Adipocyte (in vitro differentiated cells): Measurements from ENCODE around the gene CDH24.

Source experiments
- DNase-seq: peaks from one replicate; pipeline ENCODE4 v3.0.0-alpha.2; 2015; ENCODE audit warnings: low read depth
- H3K27me3 ChIP-seq: replicated peaks from 2 replicates; pipeline ENCODE4 v1.7.0; 2013; ENCODE audit warnings: mild to moderate bottlenecking, low read length, moderate library complexity; ENCODE audit not compliant: control insufficient read depth, insufficient read depth
- H3K36me3 ChIP-seq: 2 replicates; pipeline ENCODE4 v1.7.0; 2013; ENCODE audit warnings: low read length, mild to moderate bottlenecking, moderate library complexity; ENCODE audit not compliant: control insufficient read depth, insufficient read depth, severe bottlenecking
- H3K4me1 ChIP-seq: 2 replicates; pipeline ENCODE4 v1.7.0; 2013; ENCODE audit warnings: mild to moderate bottlenecking, low read length, moderate library complexity; ENCODE audit not compliant: control insufficient read depth, insufficient read depth
- H3K4me3 ChIP-seq: 2 replicates; pipeline ENCODE4 v1.7.0; 2013; ENCODE audit warnings: mild to moderate bottlenecking, low read length, moderate library complexity
- H3K9ac ChIP-seq: 2 replicates; pipeline ENCODE4 v1.7.0; 2013; ENCODE audit warnings: mild to moderate bottlenecking, low read length, moderate library complexity
- H3K9me3 ChIP-seq: 2 replicates; pipeline ENCODE4 v1.7.0; 2013; ENCODE audit warnings: mild to moderate bottlenecking, low read length, moderate library complexity; ENCODE audit not compliant: control insufficient read depth

Gene CDH24

DNA sequence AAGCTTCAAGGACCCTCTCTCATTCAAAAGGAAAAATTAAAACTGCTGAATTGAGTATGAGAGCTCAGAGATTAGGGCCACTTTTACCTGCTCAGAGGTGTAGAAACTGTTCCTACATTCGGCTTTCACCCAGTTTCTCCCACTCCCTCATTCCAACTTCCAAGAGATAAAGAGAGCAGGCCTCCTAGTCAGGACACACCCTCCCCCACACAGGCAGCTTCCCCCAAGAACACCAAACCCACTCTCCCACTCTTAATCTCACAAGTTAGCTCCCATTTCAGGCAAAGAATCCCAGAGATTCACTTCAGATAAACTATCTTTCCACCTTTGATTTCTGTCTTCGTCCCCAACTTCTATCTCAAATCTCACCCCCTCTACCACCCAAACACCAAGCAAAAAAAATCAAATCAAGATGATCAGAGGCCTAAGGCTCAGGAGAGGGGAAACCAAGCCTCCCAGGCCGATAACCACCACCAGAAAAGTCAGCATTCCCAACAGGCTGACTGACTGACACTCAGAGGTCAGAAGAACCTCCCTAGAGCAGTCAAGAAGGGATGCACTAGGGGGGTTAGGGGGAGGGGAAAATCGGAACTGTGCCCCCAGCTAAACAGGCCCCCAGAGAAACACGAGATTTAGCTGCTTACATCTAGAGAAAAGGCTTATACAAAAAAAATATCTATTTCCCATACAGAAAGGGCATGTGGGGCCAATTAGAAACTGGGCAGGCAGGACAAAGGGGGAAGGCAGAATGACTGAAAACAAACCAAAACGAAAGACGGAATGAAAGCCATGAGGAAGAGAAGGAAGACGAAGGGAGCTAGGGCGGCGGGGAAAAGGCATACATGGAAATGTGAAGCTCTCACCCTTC is 13.2 kb upstream of the CDH24 start:
- no peaks in the 10 kb centered on the region for H3K27me3 ChIP-seq
- DNase-seq = peak; percentile 49
- no peaks in the 10 kb centered on the region for H3K9me3 ChIP-seq
- peak overlapping the region; percentile 99 for H3K9ac ChIP-seq
- H3K36me3 ChIP-seq = peaks cover 70% of the 10 kb centered on the region
- H3K4me3 ChIP-seq = peak overlapping the region; percentile 95
- peaks cover 61% of the 10 kb centered on the region for H3K4me1 ChIP-seq

GRCh38 chr14:23069413-23069806 is 12.1 kb upstream of the CDH24 start:
- Histone ChIP-seq H3K36me3 (peaks cover 70% of the 10 kb centered on the region), H3K4me3 (peak overlapping the region; percentile 9), H3K4me1 (peaks cover 56% of the 10 kb centered on the region), H3K9me3 (no peaks in the 10 kb centered on the region), H3K9ac (peak overlapping the region; percentile 63), H3K27me3 (no peaks in the 10 kb centered on the region)
- DNase-seq = no peak

DNA sequence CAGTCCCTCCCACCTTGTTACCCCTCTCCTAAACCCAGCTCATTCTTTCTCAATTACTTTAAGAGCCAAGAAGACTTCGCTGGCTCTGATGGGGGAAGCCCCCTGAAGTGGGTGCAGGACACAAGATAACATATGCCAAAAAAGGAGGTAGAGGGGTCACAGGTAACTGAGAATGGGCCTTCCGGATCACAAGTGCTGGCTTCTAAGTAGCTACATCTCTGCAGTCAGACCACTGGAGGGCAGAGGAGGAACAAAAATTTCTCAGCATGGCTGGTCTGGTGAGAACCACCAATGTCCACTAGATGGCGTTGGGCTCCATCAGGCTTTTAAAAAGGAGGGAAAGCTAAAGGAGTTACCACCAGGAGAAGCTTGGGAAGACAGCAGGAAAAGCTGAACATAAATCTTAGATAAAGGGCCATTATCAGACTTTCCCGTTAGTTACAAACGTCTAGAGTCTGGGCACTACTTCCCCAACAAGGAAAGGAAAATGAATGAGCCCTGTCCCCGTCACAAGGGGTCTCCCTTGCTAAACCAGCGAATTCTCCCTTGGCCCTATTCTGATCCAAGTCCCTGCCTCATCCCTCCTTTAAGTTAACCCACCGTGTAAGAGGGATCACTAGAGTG is 11.6 kb upstream of the CDH24 start:
- Histone ChIP-seq H3K9ac (peak overlapping the region; percentile 63), H3K9me3 (no peaks in the 10 kb centered on the region), H3K36me3 (peaks cover 72% of the 10 kb centered on the region), H3K4me3 (peak overlapping the region; percentile 51), H3K4me1 (peaks cover 56% of the 10 kb centered on the region), H3K27me3 (no peaks in the 10 kb centered on the region)
- DNase-seq = peak; percentile 96

DNA sequence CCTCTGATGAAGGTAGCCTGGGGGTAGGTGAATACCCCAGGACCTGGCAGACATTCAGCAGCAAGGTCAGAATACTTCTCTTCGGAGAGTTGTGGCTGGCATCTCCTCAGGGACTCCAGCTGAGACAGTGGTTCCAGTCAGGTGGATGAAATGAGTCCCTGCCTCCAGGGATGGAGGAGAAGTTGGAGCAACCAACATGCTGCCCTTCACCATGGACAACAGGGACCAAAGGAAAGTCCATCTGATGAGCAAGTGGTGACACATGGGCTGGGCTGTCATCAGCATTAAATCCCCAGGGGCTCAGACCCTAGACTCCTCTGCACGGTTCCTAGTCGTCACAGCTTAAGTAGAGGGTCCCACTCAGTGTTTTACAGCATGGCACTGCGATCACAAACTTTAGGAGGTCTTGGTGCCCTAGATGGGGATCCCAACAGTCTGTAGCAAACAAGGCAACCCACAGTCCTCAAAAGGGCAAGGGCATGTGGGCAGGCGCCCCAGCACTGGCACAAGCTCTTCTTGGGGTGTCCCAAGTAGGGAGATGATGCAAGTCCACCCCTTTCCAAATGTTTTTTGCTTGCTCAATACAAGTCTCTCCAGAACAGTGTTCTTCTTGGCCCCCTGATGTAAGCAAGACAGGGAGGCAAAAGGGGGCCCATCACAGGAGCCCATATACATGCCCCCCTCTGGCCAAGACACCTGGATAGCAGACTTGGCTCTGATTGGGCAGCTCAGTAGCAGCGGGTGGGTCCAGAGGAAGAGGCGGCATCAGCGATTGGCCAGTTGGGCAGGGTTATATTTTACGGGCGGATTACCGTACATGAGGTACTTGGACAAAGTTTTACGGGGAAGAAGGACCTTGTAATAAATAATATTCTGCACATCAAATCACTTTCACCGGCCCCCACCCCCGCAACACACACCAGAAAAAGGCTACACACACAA is 10.8 kb upstream of the CDH24 start:
- H3K36me3 ChIP-seq = peaks cover 72% of the 10 kb centered on the region
- peak overlapping the region; percentile 48 for H3K9ac ChIP-seq

DNA sequence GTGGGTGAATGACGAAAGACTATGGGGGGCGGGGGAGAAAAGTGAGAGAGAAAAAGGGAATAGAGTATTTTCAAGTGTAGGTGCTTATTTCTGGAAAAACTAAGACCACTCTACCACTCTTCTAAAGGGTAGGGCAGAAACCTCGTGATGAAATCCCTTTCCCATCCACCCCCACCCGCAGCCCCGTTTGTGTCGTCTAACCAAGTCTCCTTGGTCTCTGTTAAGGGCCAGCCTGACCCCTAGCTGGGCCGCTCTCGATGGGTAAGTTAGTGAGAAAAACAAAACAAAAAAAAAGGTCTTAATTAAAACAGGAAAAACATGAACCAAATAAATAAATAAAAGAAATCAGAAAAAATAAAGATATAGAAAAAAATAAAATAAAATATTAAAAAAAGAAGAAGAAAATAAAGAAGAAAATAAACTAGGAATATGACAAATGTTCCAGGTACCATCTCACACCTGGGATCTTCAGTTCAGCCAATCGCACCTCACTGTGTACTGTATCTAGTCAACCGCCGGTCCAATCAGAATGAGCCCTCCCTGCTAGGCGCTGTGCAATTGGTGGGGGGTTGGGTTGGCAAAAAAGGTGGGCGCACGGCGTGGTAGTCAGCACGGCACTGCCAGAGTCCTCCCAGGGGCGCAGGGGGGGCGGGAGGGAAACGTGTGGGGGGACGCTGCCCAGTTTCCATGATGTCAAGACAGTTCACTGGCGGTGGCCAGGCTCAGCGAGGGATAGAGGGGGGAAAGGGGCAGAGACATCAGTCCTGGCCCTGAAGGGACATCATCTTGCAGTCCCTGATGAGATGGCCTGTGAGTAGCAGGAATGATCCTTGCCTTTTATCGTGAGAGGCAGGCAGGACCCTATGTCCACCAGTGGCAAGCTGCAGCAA is 9.8 kb upstream of the CDH24 start:
- peak overlapping the region; percentile 16 for H3K9ac ChIP-seq
- H3K4me1 ChIP-seq = peaks cover 52% of the 10 kb centered on the region
- no peaks in the 10 kb centered on the region for H3K9me3 ChIP-seq
- H3K4me3 ChIP-seq = no peak overlapping the region
- no peaks in the 10 kb centered on the region for H3K27me3 ChIP-seq
- no peak for DNase-seq
- H3K36me3 ChIP-seq = peaks cover 72% of the 10 kb centered on the region

More for the DNA sequence above, 10.8 kb upstream of the CDH24 start:
- no peak for DNase-seq
- Histone ChIP-seq H3K27me3 (no peaks in the 10 kb centered on the region), H3K4me1 (peaks cover 56% of the 10 kb centered on the region), H3K4me3 (peak overlapping the region; percentile 51), H3K9me3 (no peaks in the 10 kb centered on the region)

DNA sequence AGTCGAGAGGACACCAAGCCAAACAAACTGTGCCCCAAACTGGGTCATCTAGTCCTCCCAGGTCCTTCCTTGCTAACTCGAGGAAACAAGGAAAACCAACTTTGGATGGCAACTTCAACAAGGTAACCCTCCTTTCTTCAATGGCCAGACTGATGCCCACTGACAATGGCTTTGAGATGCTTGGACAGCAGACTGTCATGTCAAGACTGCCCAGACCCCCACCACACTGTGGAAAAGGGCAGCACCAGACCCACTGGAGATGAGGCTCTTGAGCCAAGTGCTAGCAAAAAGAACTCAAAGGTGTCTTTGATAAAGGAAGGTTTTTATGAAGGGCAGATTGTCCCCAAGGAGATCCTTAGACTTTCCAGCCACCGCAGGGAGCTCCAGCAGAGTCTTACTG is 9.0 kb upstream of the CDH24 start:
- Histone ChIP-seq H3K4me3 (no peak overlapping the region), H3K9me3 (no peaks in the 10 kb centered on the region), H3K4me1 (peaks cover 50% of the 10 kb centered on the region), H3K36me3 (peaks cover 72% of the 10 kb centered on the region), H3K27me3 (no peaks in the 10 kb centered on the region), H3K9ac (peak overlapping the region; percentile 16)
- DNase-seq = no peak

GRCh38 chr14:23063601-23064000 is 6.3 kb upstream of the CDH24 start:
- no peak for DNase-seq
- Histone ChIP-seq H3K9me3 (no peaks in the 10 kb centered on the region), H3K36me3 (peaks cover 92% of the 10 kb centered on the region), H3K4me1 (peaks cover 29% of the 10 kb centered on the region), H3K4me3 (no peak overlapping the region), H3K27me3 (no peaks in the 10 kb centered on the region), H3K9ac (no peak overlapping the region)

DNA sequence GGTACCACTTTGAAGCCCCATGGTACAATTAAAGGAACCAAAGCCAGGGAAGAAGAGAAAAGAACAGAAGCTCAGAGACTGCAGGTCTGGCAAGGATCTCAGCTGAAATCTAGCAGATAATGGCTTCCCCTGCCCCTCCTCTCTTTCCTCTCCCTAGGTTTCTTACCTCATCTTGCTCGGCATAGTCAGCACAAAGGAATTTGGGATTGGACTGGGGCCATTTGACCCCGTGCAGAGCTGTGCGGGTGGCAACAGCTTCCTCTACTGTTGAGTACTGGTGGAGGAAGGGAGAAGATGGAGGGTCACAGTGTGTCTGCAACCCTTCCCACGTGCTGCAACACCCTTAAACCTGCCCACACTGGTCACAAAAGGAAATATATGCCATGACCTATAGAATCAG is 4.7 kb upstream of the CDH24 start:
- Histone ChIP-seq H3K9me3 (no peaks in the 10 kb centered on the region), H3K27me3 (no peaks in the 10 kb centered on the region), H3K4me1 (peaks cover 19% of the 10 kb centered on the region), H3K36me3 (peaks cover 83% of the 10 kb centered on the region), H3K4me3 (no peak overlapping the region), H3K9ac (no peak overlapping the region)
- DNase-seq = peak; percentile 87

GRCh38 chr14:23060536-23061260 is 3.4 kb upstream of the CDH24 start:
- no peak for DNase-seq
- no peaks in the 10 kb centered on the region for H3K9me3 ChIP-seq
- H3K36me3 ChIP-seq = peaks cover 71% of the 10 kb centered on the region
- no peaks in the 10 kb centered on the region for H3K27me3 ChIP-seq
- peaks cover 18% of the 10 kb centered on the region for H3K4me1 ChIP-seq
- no peak overlapping the region for H3K9ac ChIP-seq
- H3K4me3 ChIP-seq = no peak overlapping the region
